T-helper 17 cell (primary cell): ENCODE measurements around the gene MAP3K15. TPM values are rescaled to one million over a fixed set of nuclear protein-coding genes. Genes with fewer than 3 reads are reported as not detected.
"Not testable (repeated sequence)": the region's sequence is repeated elsewhere in the genome, so short reads cannot be mapped to it uniquely, and the experiment has no call there.

ENCODE experiments used
- ATAC-seq: fragments of 150-1000 bp; cut with Tn5 transposase; 2 replicates; pipeline ENCODE4 v1.10.0; 2021; ENCODE audit warnings: mild to moderate bottlenecking, moderate library complexity
- DNase-seq, 3 donors: peaks; one replicate each; pipeline versions ENCODE4 v3.0.0 to v3.0.0-alpha.2; 2020 to 2021
- H3K9me3 ChIP-seq: one replicate; pipeline ENCODE4 v1.7.0; 2013; ENCODE audit warnings: low read length, mild to moderate bottlenecking; ENCODE audit not compliant: control insufficient read depth, poor library complexity, severe bottlenecking
- H3K27ac Mint-ChIP-seq: one replicate; pipeline ENCODE4 v1.8.0; 2022; ENCODE audit warnings: mild to moderate bottlenecking, moderate library complexity, mixed read lengths
- H3K27me3 Mint-ChIP-seq: one replicate; pipeline ENCODE4 v1.8.0; 2022; ENCODE audit warnings: mixed read lengths
- H3K36me3 Mint-ChIP-seq: one replicate; pipeline ENCODE4 v1.8.0; 2022; ENCODE audit warnings: low read depth, mixed read lengths
- H3K4me1 Mint-ChIP-seq: one replicate; pipeline ENCODE4 v1.8.0; 2022; ENCODE audit warnings: mild to moderate bottlenecking, mixed read lengths
- H3K4me3 Mint-ChIP-seq: one replicate; pipeline ENCODE4 v1.8.0; 2022; ENCODE audit warnings: mild to moderate bottlenecking, moderate library complexity, mixed read lengths
- total RNA-seq, 4 donors: library from RNA in 2 of 4; stranded (reverse) in 2 of 4; gene quantifications; one replicate each; pipeline ENCODE4 v1.2.3 and lab custom pipeline; 2022 to 2026

MAP3K15 gene
- total RNA-seq, 2 donors from 2014 or later: 0.16 TPM; not detected in 1

DNA sequence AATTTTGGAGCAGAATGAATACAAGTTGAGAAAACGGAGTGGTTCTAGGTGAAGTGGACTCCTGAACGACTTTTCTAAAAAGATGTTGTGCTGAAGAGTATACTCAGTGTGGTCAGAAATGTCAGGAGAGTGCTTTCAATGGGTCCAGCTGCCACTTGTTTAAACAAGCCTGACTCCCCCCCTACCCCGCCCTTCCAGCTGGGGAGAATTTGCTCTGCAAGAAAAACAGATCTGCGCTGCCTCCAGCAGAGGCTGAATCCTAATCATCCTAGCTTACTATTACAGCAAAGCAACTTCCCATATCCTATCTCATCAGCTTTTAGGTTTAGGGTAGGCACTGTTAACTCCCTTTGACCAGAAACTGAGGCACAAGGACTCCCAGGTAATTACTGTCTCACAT lies 1.9 kb downstream of the MAP3K15 start:
- no peaks in the 10 kb centered on the region for H3K9me3 ChIP-seq
- H3K36me3 Mint-ChIP-seq: no peaks in the 10 kb centered on the region
- H3K27me3 Mint-ChIP-seq: peaks cover 5% of the 10 kb centered on the region
- no peaks in the 10 kb centered on the region for H3K4me1 Mint-ChIP-seq
- no peak overlapping the region for H3K27ac Mint-ChIP-seq
- no peak for ATAC-seq
- no peak overlapping the region for H3K4me3 Mint-ChIP-seq
- DNase-seq: no peak

- no peak overlapping the region for H3K27ac Mint-ChIP-seq
- H3K9me3 ChIP-seq: no peaks in the 10 kb centered on the region
- peaks cover 5% of the 10 kb centered on the region for H3K27me3 Mint-ChIP-seq
- no peaks in the 10 kb centered on the region for H3K4me1 Mint-ChIP-seq
- no peak overlapping the region for H3K4me3 Mint-ChIP-seq
- no peak for ATAC-seq
- H3K36me3 Mint-ChIP-seq: no peaks in the 10 kb centered on the region
- no peak for DNase-seq
These were observed 2.3 kb downstream of the MAP3K15 start for GRCh38 chrX:19512961-19513360.

DNA sequence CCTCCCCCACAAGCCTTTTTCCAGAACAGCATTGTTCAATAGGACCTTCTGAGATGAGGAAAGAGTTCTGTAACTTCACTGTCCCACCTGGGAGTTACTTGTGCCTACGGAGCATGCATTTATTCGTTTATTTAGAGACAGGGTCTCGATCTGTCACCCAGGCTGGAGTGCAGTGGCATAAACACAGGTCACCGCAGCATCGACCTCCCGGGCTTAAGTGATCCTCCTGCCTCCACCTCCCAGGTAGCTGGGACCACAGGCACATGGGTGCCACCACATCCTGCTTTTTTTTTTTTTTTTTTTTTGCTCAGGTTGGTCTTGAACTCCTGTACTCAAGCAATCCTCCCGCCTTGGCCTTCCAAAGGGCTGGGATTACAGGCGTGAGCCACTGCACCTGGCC lies 2.9 kb downstream of the MAP3K15 start:
- no peaks in the 10 kb centered on the region for H3K4me1 Mint-ChIP-seq
- DNase-seq: no peak
- H3K9me3 ChIP-seq: no peaks in the 10 kb centered on the region
- H3K36me3 Mint-ChIP-seq: no peaks in the 10 kb centered on the region
- no peak overlapping the region for H3K27ac Mint-ChIP-seq
- no peak overlapping the region for H3K4me3 Mint-ChIP-seq
- peaks cover 5% of the 10 kb centered on the region for H3K27me3 Mint-ChIP-seq
- no peak for ATAC-seq

- not testable (repeated sequence) for ATAC-seq, DNase-seq, H3K4me1 Mint-ChIP-seq, H3K4me3 Mint-ChIP-seq, H3K27me3 Mint-ChIP-seq, H3K9me3 ChIP-seq, H3K36me3 Mint-ChIP-seq, H3K27ac Mint-ChIP-seq
These were observed 3.5 kb downstream of the MAP3K15 start for GRCh38 chrX:19511796-19512195.

- H3K27ac Mint-ChIP-seq: no peak overlapping the region
- DNase-seq (no peak), ATAC-seq (no peak)
- no peaks in the 10 kb centered on the region for H3K36me3 Mint-ChIP-seq
- H3K27me3 Mint-ChIP-seq: peaks cover 12% of the 10 kb centered on the region
- no peaks in the 10 kb centered on the region for H3K9me3 ChIP-seq
- no peak overlapping the region for H3K4me3 Mint-ChIP-seq
- no peaks in the 10 kb centered on the region for H3K4me1 Mint-ChIP-seq
These were observed 18.6 kb downstream of the MAP3K15 start for GRCh38 chrX:19496711-19497110.

DNA sequence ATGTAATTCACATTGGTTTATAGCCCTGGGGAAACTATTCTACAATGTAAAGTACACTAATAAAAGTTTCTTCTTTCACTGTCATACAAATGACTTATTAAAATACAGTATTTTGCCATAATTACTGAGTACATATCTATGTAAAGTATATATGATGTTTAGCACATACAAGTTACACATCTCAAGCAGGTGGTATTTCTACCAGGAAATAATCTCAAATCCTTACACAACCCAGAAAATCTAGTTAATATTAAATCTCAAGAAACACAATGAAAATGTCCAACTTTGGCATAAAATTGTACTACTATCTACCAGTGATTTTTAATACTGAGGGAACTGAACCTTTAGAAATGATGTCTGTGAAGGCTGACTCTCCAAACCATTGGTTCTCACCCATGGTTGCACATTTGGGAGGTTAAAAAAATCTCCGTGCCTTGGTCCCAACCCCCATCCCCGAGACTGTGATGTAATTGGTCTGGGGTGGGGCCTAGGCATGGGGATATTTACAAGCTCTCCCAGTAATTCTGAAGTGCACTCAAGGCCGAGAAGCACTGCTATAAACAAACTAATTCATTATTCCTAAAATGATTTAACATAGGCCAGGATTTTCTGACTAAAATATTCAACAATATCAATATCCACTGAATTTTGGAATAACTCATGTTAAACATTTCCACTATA lies 27.6 kb downstream of the MAP3K15 start:
- ATAC-seq: no peak
- H3K9me3 ChIP-seq: no peaks in the 10 kb centered on the region
- no peak for DNase-seq
- Mint-ChIP-seq H3K36me3 (no peaks in the 10 kb centered on the region), H3K27ac (no peak overlapping the region), H3K4me1 (no peaks in the 10 kb centered on the region), H3K4me3 (no peak overlapping the region), H3K27me3 (no peaks in the 10 kb centered on the region)

GRCh38 chrX:19479458-19479857 lies 35.9 kb downstream of the MAP3K15 start:
- Mint-ChIP-seq H3K36me3 (no peaks in the 10 kb centered on the region), H3K27ac (no peak overlapping the region), H3K4me3 (no peak overlapping the region), H3K4me1 (no peaks in the 10 kb centered on the region), H3K27me3 (no peaks in the 10 kb centered on the region)
- DNase-seq (no peak), ATAC-seq (no peak)
- H3K9me3 ChIP-seq: no peaks in the 10 kb centered on the region

- H3K9me3 ChIP-seq, DNase-seq, H3K4me1 Mint-ChIP-seq, H3K27ac Mint-ChIP-seq, H3K4me3 Mint-ChIP-seq, H3K27me3 Mint-ChIP-seq, H3K36me3 Mint-ChIP-seq, ATAC-seq: not testable (repeated sequence)
These were observed 46.9 kb downstream of the MAP3K15 start for GRCh38 chrX:19468383-19468782.

GRCh38 chrX:19462879-19463278 lies 52.4 kb downstream of the MAP3K15 start:
- Mint-ChIP-seq H3K27ac (no peak overlapping the region), H3K36me3 (no peaks in the 10 kb centered on the region), H3K4me3 (no peak overlapping the region), H3K4me1 (peaks cover 3% of the 10 kb centered on the region), H3K27me3 (peaks cover 11% of the 10 kb centered on the region)
- DNase-seq: no peak
- no peaks in the 10 kb centered on the region for H3K9me3 ChIP-seq
- no peak for ATAC-seq

DNA sequence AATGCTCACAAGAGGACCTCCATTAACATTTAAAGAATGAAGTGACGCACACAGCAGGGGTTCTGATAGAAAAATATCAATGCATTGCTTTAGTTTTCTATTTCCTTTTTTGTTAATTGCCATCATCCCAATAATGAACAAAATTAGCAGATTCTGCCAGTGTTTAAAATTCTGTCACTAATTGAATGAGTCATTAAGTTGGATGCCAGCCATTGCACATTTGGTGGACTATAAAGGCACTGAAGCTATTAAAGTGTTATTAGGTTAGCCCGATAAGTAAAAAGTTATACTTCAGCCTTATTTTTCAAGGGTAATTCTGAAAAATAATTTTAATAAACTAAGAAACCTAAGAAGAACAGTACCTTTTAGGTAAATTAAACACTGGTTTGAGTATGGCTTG lies 53.1 kb downstream of the MAP3K15 start:
- DNase-seq: no peak

DNA sequence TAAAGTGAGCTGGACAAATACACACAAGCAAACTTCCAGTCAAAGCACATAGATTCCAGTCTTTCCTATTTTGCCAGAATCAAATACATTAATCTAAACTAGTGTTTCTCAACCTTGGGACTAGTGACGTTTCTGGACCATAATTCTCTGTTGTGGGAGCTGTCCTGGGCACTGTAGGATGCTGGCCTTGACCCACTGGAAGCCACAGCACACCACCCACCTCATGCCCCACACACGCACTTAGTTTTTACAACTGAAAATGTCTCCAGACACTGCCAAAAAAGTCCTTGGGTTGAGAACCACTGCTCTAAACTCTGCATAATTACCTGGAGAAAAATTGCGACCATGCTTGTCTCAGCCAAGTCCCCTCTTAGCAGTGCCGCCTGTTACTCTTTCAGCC lies 57.6 kb downstream of the MAP3K15 start:
- H3K27ac Mint-ChIP-seq: no peak overlapping the region
- H3K4me1 Mint-ChIP-seq: no peaks in the 10 kb centered on the region
- no peaks in the 10 kb centered on the region for H3K36me3 Mint-ChIP-seq
- H3K27me3 Mint-ChIP-seq: peaks cover 1% of the 10 kb centered on the region
- no peak for DNase-seq
- ATAC-seq: no peak
- no peaks in the 10 kb centered on the region for H3K9me3 ChIP-seq
- H3K4me3 Mint-ChIP-seq: no peak overlapping the region

More for the DNA sequence above, 53.1 kb downstream of the MAP3K15 start:
- Mint-ChIP-seq H3K36me3 (no peaks in the 10 kb centered on the region), H3K27me3 (peaks cover 11% of the 10 kb centered on the region), H3K4me3 (no peak overlapping the region), H3K27ac (no peak overlapping the region), H3K4me1 (peaks cover 3% of the 10 kb centered on the region)
- H3K9me3 ChIP-seq: no peaks in the 10 kb centered on the region
- ATAC-seq: no peak

- no peaks in the 10 kb centered on the region for H3K9me3 ChIP-seq
- Mint-ChIP-seq H3K4me3 (no peak overlapping the region), H3K4me1 (no peaks in the 10 kb centered on the region), H3K27me3 (peaks cover 4% of the 10 kb centered on the region), H3K36me3 (no peaks in the 10 kb centered on the region), H3K27ac (no peak overlapping the region)
- ATAC-seq (no peak), DNase-seq (no peak)
These were observed 67.2 kb downstream of the MAP3K15 start for GRCh38 chrX:19448077-19448476.

DNA sequence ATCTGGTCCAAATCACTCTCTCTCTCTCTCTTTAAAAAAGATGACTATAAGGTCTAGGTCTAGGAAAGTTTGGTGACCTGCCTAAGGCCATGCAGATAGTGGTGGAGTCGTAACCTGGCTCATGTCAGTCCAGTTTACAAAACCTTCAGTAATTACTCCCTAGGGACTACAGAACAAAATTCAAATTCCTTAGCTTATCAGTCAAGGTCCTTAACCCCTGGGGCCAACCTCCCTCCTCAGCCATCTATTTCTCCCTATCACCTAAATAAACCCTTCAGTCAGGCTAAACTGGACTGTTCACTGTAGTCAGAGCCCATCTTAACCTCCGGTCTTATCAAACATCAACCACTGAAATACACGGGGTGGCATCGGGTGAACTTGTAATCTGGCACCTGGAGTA lies 68.9 kb downstream of the MAP3K15 start:
- H3K27ac Mint-ChIP-seq: no peak overlapping the region
- H3K9me3 ChIP-seq: no peaks in the 10 kb centered on the region
- DNase-seq: no peak
- H3K27me3 Mint-ChIP-seq: peaks cover 4% of the 10 kb centered on the region
- no peaks in the 10 kb centered on the region for H3K36me3 Mint-ChIP-seq
- H3K4me3 Mint-ChIP-seq: no peak overlapping the region
- no peak for ATAC-seq
- no peaks in the 10 kb centered on the region for H3K4me1 Mint-ChIP-seq

DNA sequence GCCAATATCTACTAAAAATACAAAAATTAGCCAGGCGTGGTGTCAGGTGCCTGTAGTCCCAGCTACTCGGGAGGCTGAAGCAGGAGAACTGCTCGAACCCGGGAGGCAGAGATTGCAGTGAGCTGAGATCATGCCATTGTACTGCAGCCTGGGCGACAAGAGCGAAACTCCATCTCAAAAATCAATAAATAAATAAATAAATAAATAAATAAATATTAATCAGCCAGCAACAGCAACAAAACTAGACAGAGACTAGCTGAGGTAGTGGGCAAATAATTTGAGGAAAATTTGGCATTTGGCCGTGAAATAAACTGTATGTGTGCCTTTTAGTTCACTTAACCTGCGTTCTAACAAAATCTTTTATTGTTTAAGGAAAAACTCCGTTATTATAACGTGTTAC lies 69.5 kb downstream of the MAP3K15 start:
- H3K27ac Mint-ChIP-seq, H3K4me1 Mint-ChIP-seq, ATAC-seq, DNase-seq, H3K9me3 ChIP-seq, H3K27me3 Mint-ChIP-seq, H3K36me3 Mint-ChIP-seq, H3K4me3 Mint-ChIP-seq: not testable (repeated sequence)
